Middle frontal gyrus (tissue), 1 donor: ENCODE measurements around the gene DPYSL3.

Source experiments
- DNase-seq: peaks from one replicate; pipeline ENCODE4 v3.0.0-alpha.2; 2015; ENCODE audit warnings: low spot score; ENCODE audit errors: extremely low spot score

The DPYSL3 gene

DNA sequence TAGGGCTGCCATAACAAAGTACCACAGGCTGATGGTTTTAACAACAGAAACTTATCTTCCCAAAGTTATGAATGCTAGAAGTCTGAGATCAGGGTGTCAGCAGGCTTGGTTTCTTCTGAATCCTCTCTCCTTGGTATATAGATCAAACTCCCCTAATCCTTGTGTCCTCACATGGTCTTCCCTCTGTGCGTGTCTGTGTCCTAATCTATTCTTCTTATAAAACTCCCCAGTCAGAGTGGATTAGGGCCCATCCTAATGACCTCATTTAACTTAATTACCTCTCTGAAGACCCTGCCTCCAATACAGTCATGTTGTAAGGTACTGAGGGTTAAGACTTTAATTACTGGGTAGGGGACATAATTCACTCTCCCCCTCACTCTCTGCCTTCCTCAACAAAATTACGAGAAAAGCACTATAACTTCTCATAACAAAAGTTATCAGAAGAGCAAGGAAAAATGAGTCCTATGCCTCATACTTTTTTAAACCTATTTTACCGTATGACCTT, 68.6 kb downstream of the DPYSL3 start:
- no peak for DNase-seq

DNA sequence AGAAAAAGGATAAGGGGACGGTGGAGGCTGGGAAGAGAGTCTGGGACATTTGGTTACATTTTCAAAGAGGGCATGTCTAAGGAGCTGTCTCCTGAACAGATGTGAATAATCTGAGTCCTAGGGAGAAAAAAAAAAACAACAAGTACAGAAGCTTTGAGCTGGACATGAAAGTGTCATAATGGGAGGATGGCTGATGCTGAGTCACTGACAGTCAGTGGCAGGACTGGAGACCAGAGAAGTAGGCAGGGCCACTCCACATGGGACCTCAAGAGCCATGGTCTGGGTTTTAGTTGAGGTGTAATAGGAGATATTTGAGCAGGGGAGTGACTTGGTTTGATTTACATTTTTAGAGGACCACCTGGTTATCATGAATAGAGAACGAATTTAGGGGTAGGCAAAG, 70.6 kb downstream of the DPYSL3 start:
- no peak for DNase-seq

DNA sequence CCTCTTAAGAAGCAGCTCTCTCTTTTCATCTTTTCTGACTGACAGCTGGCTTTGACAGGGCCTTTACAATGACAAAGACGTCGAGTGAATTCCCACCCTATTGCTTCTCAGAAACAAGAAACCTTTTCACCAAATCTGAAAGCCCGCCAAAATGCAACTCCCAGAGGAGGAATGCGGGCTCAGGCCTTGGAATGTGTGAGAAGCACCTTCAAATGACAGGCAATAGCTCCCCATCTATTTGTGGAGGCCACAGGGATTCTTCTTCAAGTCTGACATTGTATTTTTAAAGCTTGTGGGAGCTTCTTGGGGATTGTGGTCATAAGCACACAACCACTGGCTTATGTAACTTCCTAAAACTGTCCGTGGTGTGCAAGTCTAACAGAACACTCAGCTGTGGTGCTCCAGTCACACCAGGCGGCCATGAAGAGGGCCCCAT, 72.7 kb downstream of the DPYSL3 start:
- no peak for DNase-seq

DNA sequence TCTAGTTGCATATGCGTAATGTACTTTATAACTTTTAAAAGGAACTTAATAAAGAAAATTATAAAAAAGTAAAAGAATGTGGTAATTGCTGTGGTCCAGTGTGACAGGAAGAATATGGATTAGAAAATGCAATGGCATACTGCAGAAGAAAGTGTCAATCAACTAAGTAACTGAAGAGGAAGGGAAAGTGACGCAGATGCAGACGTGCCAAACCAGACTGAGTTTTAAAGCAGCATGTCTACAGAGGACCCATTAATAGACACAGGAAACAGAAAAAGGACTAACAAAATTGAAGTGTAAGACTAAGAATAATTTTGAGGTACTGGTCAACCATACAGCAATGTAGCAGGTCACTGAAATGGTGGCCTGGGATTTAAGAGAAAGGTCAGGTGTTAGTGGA, 73.3 kb downstream of the DPYSL3 start:
- DNase-seq, result no peak

DNA sequence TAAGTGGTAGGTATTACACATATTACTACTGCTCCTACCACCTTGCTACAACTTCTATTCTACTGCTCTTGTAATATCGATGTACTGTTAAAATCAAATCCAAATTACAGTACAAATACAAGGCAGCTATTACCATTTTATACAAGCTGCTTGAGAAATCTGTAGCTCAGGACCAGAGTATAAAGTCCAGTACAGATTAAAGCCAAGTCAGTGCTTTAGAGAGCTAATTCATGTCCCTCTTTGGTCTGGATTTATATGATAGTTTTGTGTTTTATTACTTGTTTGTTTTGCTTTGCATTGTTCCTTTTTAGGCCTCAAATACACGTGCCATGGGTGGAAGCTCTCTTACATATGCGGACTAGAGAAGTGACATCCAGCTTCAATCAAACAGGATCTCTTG, 75.8 kb downstream of the DPYSL3 start:
- no peak for DNase-seq

DNA sequence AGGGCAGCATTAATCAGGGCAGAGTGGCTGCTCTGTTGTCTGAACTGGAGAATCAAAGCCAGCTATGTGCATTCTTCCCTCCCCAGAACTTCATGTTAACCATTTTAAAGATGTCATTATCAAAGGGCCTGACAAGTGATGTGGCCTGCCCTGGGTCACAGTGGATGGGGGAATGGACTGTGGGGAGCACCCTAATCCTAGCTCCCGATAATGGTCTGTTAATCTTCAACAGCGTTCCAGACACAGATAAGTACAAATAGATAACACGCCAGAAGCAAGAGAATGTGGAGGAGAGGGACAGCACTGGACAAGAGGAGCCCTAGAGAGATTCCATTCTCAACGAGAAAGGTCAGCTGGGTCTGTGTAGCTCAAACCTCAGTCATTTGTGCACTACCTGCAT, 77.5 kb downstream of the DPYSL3 start:
- DNase-seq, result no peak

DNA sequence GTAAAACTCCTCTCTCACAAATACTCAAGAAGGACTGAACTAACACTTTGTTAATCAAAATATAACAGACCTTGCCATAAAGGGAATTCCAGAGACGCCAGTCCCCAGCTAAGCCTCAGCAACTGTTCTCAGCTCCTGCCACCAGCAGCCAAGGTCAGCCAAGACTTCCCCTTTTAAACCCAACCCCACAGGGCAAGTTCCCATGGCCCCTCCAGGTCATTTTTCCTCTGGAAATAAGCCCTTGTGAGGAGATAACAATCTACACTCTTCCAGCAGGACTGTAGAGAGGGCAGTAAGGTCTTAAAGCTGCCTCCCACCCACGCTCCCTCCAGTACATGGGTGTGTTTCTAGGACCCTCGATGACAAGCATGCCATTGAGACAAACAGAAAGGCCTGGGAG, 78.3 kb downstream of the DPYSL3 start:
- DNase-seq, result no peak

DNA sequence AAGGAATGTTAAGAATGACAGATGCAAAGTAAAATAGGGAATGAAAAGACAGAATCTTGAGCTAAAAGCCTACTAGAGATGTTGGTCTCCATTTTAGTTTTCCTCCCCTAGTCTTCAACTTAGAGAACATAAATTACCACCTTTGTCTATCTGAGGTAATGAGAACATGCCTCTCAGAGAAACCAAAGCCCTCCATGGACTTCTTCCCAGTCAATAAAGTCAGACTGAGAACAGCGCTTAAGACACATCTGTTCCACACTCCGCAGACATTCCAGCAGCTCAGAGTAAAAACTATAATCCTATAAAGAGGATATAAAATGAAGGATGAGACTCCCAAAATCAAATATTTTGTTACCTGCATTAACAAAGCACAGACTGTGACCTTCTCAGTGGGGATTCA, 79.2 kb downstream of the DPYSL3 start:
- DNase-seq, result no peak

DNA sequence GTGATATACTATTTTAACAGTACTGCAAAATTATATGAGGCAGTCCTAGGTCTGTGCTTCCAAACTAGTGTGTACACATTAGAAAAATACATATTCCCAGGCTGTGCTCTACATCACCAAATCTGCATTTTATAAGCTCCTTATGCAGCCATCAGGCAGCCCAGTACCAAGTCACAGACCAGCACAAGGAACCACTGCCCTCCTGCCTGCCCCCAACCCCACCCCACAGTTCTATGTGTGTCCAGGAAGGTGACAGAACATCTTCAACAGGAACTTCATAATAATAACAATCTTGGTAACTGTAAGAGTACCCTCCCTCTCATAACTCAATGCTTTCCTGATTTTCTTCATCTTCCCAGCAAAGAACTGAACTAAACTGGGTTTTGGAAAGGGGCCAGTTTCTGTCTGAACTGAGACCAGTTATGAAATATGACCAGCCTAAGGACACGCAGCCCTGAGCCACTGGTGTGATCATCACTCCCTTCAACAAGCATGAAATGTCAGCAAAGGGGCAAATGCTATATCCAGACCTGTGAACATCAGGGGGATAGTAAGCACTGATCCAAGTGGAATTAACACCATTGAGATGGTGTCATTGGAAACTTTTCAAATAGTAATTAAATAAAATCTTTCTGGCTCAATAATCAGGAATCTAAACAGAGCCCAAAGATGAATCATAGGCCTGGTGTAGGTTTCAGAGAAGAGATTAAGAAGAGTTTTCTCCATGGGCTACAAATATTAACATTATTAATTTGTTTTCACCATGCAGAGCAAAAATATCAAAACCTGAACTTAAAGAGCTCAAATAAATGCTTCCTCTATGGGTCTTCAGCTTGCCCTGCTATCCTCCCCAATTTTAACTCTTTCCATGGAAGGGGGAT, 82.1 kb downstream of the DPYSL3 start:
- no peak for DNase-seq

DNA sequence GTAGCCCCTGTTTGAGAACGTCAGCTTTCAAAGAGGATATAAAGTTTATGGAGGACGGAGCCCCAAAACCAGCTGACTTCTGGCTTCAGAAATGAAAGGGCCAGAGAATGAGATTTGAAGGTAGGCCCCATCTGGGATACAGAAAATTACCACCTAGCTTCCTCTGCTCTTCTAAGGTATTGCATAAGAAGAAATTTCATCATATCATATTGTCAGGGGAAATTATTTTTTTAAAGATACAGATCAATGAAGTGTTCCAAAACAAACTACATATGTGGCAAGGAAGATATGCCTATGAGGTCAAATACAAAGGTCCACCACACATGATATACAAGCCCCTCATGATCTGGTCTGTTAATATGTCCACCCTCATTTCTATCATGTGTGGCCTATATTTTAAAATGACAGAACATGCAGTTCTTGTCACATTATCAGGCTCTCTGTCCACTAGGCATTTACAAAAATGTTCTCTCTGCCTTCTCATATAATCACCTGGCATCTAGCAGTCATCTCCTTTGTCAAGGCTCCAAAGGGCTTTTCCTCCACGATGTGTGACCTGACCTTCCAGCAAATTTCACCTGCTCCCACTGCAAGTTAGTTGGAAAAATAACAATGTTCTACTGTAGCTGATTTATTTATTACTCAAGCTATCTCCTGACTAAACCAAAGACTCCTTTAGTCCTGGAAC, 83.1 kb downstream of the DPYSL3 start:
- no peak for DNase-seq

DNA sequence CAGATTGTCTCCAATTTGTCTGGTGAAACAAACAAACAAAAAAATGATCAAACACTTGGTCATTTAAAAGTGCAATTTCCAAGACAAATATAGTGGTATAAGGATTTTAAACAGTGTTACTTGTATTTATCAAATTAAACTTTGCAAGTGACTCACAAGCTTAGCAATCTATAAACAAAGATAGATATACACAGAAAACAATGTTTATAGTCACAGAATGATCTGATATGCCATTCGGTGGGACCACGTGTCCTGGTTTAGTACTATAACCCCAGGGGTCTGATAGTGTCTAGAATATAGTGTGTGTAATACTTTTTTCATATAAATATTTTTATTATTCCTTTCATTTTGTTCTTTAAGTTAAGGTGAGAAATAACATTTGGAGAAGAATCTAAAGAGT, 91.3 kb downstream of the DPYSL3 start:
- no peak for DNase-seq

DNA sequence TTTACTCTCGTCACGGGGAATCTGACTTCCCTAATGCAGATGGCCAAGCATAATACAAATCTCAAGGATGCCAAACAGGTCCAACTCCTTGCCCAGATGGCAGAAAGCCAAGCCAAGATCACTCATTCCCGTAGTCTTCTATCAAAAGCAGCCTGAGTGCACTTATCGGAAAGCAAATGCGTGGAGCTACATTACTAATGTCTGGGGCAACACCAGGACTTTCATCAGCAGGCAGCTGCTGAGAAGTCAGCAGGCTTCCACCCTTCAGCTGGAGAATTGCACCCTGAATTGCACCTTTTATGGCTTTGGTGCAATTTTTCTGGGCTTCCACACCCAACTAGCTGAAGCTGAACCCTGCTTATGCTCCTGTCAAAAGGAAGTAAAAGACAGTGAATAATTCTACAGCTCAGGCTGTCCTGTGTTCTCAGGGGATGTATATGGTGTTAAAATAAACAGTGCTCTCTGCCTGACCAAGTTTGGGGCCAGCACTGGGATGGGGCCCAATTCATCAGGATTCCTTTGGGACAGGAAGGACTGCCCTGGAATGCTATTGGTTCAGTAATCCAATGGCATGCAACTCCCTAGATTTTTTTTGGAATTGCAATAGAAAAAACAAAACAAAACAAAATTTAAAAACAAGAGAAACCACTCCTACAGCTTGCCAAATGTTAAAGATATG, 92.6 kb downstream of the DPYSL3 start:
- DNase-seq, result no peak

DNA sequence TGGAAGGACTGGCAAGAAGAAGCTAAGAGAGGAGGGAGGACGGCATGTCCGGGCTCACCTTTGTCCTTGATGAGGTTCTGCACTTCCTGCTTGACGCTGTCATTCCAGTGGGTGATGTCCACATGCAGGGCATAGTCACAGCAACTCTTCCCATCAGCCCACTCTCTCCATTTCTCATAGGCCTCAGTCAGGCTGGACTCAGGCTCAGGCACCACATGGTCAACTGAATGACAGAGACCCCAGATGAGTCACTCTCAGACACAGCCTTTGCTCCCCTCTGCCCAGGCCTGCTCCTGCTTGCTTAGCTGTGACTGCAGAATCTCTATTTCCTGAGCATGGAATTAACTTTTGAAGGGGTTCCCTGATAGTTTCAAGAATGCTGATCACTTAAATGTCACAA, 94.2 kb downstream of the DPYSL3 start:
- DNase-seq, result no peak

DNA sequence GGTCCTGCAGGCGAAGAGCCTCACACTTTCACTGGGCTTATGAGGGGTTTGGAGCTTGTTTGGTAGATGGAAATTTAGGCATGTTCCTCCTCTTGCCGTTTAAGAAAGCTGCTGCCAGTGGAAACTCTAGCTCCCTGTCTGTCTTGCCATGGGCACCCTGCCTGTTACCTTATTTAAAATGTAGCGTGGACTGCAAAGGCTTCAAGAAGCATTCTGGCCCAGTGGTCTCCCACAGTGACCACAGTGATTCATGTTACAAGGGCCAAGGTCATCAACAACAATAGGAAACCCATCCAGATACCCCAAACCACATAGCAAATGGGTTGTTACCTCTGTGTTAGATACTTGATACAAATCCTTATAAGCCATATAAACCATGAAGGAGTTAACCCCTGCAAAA, 96.6 kb downstream of the DPYSL3 start:
- no peak for DNase-seq

DNA sequence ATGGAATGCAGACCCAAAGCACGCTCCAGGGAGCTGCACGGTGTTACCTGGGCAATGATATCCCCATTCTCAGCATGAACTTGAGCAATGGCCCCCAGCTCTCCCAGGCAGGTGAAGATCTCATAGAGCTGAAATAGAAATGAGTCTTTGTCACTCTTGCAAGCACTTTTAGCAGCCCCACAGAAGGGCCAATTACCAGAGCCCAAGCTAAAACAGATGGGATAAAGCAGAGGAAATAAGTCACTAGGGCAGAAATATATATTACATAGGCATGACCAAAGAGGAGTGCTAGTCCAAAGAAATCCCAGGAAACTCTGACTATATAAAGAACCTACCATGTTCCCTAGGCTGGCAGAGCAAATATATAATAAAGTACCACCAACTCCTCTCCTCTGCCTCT, 97.3 kb downstream of the DPYSL3 start:
- no peak for DNase-seq

DNA sequence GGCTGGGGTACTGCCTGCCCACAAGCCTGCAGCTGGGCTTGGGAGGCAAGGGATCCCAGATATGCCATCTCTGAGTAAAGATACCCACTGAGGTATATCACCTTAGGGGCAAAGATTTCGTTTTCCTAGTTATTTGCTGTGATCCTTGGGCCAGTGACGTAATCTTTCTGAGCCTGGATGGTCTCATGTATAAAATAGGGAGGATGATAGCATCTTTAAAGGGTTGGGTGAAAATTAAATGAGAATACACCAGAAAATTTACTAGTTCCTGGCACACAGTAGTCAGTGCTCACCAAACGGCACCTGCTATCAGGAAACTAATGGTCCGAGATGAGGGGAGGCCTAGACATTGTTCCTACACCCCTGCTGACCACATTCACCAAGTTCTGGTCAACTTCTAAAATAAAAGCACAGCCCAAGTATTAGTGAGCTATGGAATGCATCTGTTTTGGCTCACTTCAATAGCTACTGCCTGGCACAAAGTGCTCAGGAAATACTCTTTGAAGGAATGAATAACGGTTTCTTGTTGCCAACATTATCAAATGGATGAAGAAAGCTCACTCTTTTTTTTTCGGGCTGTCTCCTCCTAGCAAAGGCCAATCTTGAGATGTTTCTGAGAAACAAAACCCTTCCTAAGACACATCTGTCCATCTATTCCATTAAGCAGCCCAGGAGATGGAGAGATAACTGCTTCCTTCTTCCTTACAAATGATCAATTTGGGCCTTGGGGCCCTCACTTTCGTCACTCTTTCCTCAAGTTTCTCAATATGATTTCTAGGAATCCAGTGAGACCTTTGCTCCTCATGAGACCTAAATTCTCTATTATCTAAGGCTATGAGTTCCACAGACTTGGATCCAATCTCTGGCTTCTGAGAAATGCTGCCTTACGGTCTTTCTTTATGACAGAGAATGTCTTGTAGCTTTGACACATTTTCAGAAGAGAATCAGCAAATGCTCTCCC, 98.2 kb downstream of the DPYSL3 start:
- DNase-seq, result no peak

DNA sequence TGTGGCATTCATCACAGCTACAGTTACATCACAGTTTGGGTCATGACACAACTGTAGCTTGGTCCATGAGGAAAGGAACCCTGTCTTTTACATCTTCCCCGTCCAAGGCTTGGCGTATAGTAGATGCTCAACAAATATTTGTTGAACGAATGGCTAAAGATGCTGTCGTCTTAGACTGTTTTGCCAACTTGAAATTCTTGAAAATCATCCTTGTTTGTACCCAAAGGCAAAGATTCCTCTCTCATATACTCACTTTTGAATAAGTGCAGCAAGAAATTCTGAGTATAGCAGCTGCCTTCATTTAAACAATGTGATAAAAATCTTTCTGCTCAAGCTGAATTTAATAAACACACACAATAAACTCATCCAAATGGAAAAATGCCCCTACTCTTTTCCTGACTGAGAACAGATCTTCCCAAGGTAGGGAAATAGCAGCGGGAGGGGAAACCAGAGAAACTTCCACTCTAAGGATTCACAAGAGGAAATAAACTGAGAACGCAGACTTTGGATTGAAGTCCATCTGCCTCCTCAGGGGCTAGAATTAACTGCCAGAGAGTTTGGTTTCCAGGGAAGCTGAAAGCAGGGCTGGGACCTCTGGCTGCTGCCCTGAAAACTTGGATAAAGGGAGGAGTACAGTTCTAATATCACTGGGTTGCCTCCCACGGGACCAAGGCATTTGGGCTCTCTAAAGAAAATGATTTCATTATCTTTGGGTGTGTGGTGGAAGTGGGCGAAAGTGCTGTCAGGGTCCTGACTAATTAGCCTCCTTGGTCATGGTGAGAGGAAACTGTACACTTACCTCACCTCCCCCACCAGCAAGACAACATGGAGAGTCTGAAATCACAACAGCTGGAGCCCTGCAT, 99.1 kb downstream of the DPYSL3 start:
- DNase-seq, result no peak

DNA sequence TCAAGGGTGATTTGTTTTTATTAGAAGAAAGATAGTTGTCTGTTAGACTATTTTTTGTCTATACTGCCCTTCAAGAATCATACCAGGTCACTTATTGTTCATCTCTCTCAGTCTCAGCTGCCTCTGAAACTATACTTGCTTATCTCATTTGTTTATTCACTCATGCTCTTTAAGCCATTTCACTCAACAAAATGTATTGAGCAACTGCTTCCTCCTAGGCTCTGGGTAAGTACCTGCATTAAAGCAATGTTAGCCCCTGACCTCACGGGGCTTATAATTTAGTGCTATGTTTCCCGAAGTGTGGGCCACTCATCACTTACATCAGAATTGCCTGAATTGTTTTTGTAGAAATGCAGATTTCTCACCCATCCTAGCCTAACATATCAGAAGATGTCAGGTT, 100.9 kb downstream of the DPYSL3 start:
- DNase-seq, result no peak

DNA sequence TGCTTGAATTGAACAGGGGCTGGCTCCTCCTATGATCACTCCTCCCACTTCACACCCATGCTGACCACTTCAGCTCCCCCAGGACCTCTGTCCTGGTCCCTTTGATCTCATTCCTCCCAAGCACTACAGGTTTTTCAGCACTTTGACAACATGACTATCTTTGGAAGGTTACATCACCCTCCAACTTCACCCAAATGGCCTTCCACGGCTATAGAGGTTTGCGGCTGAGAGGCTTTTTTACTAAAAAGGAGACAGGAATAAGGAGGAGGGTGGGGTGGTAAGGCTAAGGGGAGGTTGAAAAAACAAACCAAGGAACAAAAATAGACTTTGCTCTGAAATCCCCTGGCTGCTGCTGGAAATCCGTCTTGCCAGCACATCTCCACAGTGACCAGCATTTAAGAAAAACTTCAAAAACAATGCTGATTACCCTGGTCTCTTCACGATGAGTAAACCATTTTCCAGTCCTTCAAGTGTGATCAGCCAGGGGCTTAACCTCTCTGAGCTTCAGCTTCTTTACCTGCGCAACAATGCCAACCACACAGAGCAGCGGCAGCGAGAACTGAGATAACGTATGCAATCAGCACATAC, 102.7 kb downstream of the DPYSL3 start:
- no peak for DNase-seq

DNA sequence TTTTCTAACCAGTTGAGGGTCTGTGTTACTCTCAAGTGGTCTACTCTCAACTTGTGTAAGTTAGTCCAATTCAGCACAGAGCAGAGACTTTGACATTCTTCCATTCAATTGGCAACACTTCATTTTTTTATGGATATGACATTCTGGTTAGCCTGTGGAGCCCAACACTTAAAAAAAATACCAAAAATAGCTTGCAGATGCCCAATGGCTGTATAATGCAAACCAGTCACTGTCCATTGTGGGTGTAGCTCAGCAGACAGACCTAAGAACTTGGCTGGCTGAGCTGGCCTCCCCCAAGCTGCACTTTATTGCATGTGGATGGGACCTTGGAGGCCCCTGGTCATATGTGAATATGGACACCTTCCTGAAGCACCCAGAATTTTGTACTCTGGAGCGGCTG, 103.2 kb downstream of the DPYSL3 start:
- no peak for DNase-seq
